Tibial artery (tissue), 4 donors: ENCODE results near the gene ACADVL.
A peak's percentile ranks its signal among the peaks of the same experiment; 100 is the strongest.

Experiments used
- DNase-seq, 2 donors: peaks; one replicate each; pipeline ENCODE4 v3.0.0-alpha.2; 2019
- H3K27ac ChIP-seq, 2 donors: fragments of 200-600 bp; sonication (generic) in 1 of 2; 1 replicate in 1 of 2; 2 replicates in 1 of 2; pipeline ENCODE4 v1.5.1; 2018 to 2019; ENCODE audit warnings: mild to moderate bottlenecking in 1 of 2
- H3K27me3 ChIP-seq, 2 donors: fragments of 200-600 bp; sonication (generic) in 1 of 2; one replicate each; pipeline versions ENCODE4 v1.5.1 to v1.6.0; 2016 to 2019
- H3K36me3 ChIP-seq, 3 donors: fragments of 200-600 bp; sonication (generic) in 2 of 3; one replicate each; pipeline ENCODE4 v1.5.1; 2016 to 2019; ENCODE audit warnings: mild to moderate bottlenecking in 2 of 3
- H3K4me1 ChIP-seq, 4 donors: fragments of 200-600 bp; sonication (generic) in 2 of 4; 1 replicate in 3 of 4; 2 replicates in 1 of 4; pipeline ENCODE4 v1.5.1; 2016 to 2019
- H3K4me3 ChIP-seq, 2 donors: fragments of 200-600 bp; sonication (generic) in 1 of 2; 1 replicate in 1 of 2; 2 replicates in 1 of 2; pipeline ENCODE4 v1.5.1; 2018 to 2019; ENCODE audit warnings: mild to moderate bottlenecking in 2 of 2
- H3K9me3 ChIP-seq, 3 donors: fragments of 200-600 bp; sonication (generic) in 1 of 3; one replicate each; pipeline ENCODE4 v1.5.1; 2016 to 2019
- CTCF ChIP-seq, 2 experiments: fragments of 200-600 bp in 1 of 2; fragments of 450-650 bp in 1 of 2; IDR thresholded peaks; one replicate each; pipeline ENCODE4 v1.5.1; 2017 to 2019; ENCODE audit warnings: antibody characterized with exemption in 2 of 2, mild to moderate bottlenecking in 1 of 2, moderate library complexity in 1 of 2
- intact Hi-C: fragments of 100-400 bp; cut with DNase I; formaldehyde crosslinking; loops from one replicate; pipeline ENCODE4 v1.15.0; 2023; ENCODE audit warnings: low total_unique reads

Gene ACADVL

DNA sequence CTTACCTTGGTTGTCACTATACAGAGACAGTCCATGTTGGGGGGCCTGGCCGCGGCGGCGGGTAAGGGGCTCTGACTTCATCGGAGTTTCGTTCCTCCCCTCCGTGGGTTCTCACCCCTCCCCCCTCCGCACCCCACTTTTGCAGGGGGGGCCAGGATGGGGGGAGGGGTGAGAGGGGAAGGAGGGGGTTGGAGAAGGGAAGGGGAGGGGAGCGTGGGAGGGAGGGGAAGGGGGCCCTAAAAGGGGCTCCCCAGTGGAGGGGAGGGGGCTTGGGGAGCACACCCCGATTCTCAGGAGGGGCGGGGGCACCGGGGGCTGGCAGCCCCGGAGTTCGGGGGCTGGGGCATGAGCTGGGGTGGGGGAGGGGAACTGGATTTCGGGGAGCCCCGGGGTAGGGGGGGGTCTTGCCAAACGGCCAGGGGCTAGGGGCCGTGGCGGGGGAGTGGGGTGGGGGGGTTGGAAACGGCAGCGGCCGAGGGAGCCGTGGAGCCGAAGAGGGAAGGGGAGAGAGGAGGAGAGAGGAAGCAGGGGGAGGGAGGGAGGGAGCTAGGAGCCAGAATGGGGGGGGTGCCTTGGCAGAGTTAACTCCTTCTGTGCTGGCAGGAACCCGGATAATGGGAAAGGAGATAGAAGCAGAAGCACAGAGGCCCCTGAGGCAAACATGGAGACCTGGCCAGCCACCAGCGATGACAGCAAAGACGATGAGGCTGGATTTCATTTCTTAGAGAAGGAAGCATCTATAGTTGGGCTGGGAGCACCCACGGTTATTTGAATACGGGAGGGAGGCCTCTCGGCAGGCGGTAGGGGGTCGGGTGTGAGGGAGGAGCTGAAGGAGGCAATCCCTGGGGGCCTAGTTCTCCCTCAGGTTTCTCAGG is 2.4 kb upstream of the ACADVL start:
- no peak for DNase-seq
- H3K9me3 ChIP-seq = no peaks in the 10 kb centered on the region
- peaks cover 0 to 14% of the 10 kb centered on the region in 2 donors for H3K27me3 ChIP-seq
- peak overlapping the region; percentile 61 to 69 for H3K27ac ChIP-seq
- peaks cover 0 to 14% (median 1%) of the 10 kb centered on the region in 3 donors for H3K36me3 ChIP-seq
- intact Hi-C loops = no loop called here
- no peak for TF ChIP-seq CTCF (IDR thresholded peaks at IDR 0.05)
- peaks cover 0 to 73% (median 55%) of the 10 kb centered on the region in 4 donors for H3K4me1 ChIP-seq
- peak overlapping the region; percentile 44 to 49 for H3K4me3 ChIP-seq

DNA sequence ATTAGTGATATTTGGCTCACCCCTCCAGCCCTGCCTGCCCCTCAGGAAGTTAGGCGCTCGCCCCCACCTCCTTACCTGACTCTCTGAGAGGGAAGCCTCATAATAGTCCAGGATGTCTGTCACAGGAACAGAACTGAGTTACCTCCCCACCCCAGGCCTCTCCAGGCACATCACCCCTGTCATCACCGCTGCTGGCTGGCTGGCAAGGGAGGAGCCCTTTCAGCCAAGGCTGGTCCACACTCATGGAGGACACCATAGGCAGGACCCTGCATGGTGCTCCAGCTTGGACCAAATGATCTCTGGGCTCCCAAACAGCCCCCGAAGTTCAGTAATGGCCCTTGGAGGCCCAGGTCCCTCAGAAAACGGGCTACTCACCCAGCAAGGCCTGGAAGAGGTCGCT is 1.6 kb upstream of the ACADVL start:
- TF ChIP-seq CTCF (IDR thresholded peaks at IDR 0.05) = no peak
- DNase-seq = no peak
- Histone ChIP-seq H3K36me3 (peaks cover 0 to 23% (median 9%) of the 10 kb centered on the region in 3 donors), H3K9me3 (no peaks in the 10 kb centered on the region), H3K4me1 (peaks cover 0 to 73% (median 56%) of the 10 kb centered on the region in 4 donors), H3K4me3 (peak overlapping the region in 1 of 2 donors; percentile 49), H3K27ac (peak overlapping the region; percentile 61 to 69), H3K27me3 (peaks cover 0 to 13% of the 10 kb centered on the region in 2 donors)
- intact Hi-C loops = no loop called here

DNA sequence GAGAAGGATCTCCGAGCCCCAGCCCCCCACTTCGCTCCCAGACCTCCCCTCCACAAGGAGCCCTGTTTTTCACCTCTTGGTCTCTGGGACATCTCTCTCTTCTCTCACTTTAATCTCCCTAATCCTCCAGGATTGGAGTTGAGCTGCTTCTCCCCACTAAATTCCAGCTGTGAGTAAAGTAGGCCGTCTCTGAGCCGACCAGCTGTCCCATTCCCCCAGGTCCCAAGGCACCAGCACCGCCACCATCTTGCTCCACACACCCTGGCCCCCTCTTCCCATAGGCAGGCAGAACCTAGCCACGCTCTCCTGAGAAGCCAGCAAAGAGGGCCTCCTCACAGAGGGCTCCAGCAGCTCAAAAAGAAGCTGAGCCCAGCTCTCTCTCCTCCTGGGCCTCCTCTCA is 980 bp upstream of the ACADVL start:
- TF ChIP-seq CTCF (IDR thresholded peaks at IDR 0.05) = no peak

GRCh38 chr17:7219229-7219811 is 418 bp upstream of the ACADVL start:
- Histone ChIP-seq H3K36me3 (peaks cover 9 to 34% (median 21%) of the 10 kb centered on the region in 3 donors), H3K27me3 (peaks cover 0 to 13% of the 10 kb centered on the region in 2 donors), H3K4me3 (peak overlapping the region; percentile 75 to 99), H3K27ac (peak overlapping the region; percentile 92 to 98), H3K9me3 (no peaks in the 10 kb centered on the region), H3K4me1 (peaks cover 0 to 66% (median 50%) of the 10 kb centered on the region in 4 donors)
- intact Hi-C loops = no loop called here
- DNase-seq = no peak
- no peak for TF ChIP-seq CTCF (IDR thresholded peaks at IDR 0.05)

More for the DNA sequence above, 980 bp upstream of the ACADVL start:
- intact Hi-C loops = no loop called here
- Histone ChIP-seq H3K9me3 (no peaks in the 10 kb centered on the region), H3K27me3 (peaks cover 0 to 13% of the 10 kb centered on the region in 2 donors), H3K4me1 (peaks cover 0 to 71% (median 54%) of the 10 kb centered on the region in 4 donors), H3K4me3 (no peak overlapping the region), H3K36me3 (peaks cover 3 to 29% (median 15%) of the 10 kb centered on the region in 3 donors), H3K27ac (peak overlapping the region in 1 of 2 donors; percentile 92)
- DNase-seq = no peak

- peak; percentile 37 to 48 for TF ChIP-seq CTCF (IDR thresholded peaks at IDR 0.05)
- peaks cover 0 to 52% (median 37%) of the 10 kb centered on the region in 4 donors for H3K4me1 ChIP-seq
- H3K4me3 ChIP-seq = peak overlapping the region; percentile 75 to 99
- H3K27me3 ChIP-seq = peaks cover 0 to 13% of the 10 kb centered on the region in 2 donors
- DNase-seq = peak in 1 of 2 donors; percentile 54
- intact Hi-C loops = no loop called here
- no peaks in the 10 kb centered on the region for H3K9me3 ChIP-seq
- H3K27ac ChIP-seq = peak overlapping the region; percentile 92 to 98
- peaks cover 20 to 48% (median 33%) of the 10 kb centered on the region in 3 donors for H3K36me3 ChIP-seq
These were observed 997 bp downstream of the ACADVL start for GRCh38 chr17:7220593-7221277.
